Cardiac muscle cell (in vitro differentiated cells and primary cell): ENCODE measurements around the gene FBXL17. TPM values are rescaled to one million over a fixed set of nuclear protein-coding genes. Genes with fewer than 3 reads are reported as not detected.
A peak's percentile ranks its signal among the peaks of the same experiment; 100 is the strongest.

Source experiments
- DNase-seq, 2 donors: peaks; one replicate each; pipeline versions ENCODE4 v3.0.0 to v3.0.0-alpha.2; 2010 to 2017; ENCODE audit warnings: low read depth in 1 of 2, low spot score in 1 of 2
- H3K27ac ChIP-seq: fragments of 200-600 bp; sonication (generic); 2 replicates; pipeline ENCODE4 v1.5.1; 2016
- H3K27me3 ChIP-seq: fragments of 200-600 bp; sonication (generic); 2 replicates; pipeline ENCODE4 v1.6.0; 2016; ENCODE audit warnings: control low read depth
- H3K36me3 ChIP-seq: fragments of 200-600 bp; sonication (generic); 2 replicates; pipeline ENCODE4 v1.5.1; 2016; ENCODE audit warnings: control low read depth
- H3K4me1 ChIP-seq: fragments of 200-600 bp; sonication (generic); 2 replicates; pipeline ENCODE4 v1.8.1; 2017; ENCODE audit warnings: low read depth, mild to moderate bottlenecking, mixed run types
- H3K4me3 ChIP-seq: fragments of 200-600 bp; sonication (generic); 2 replicates; pipeline ENCODE4 v1.5.1; 2016; ENCODE audit warnings: mild to moderate bottlenecking
- H3K9me3 ChIP-seq: fragments of 200-600 bp; sonication (generic); 2 replicates; pipeline ENCODE4 v1.5.1; 2017; ENCODE audit warnings: low read depth, mild to moderate bottlenecking, control low read depth
- CTCF ChIP-seq: IDR thresholded peaks from 2 replicates; pipeline ENCODE4 v1.5.1; 2012; ENCODE audit warnings: low read depth, mild to moderate bottlenecking, low read length
- polyA plus RNA-seq: library from polyadenylated mRNA; unstranded; fragments of >200 nt; fragmentation: Nextera tagmentation; extraction: Ambion mirVana; gene quantifications from 2 replicates; pipeline ENCODE4 v1.2.1, GENCODE V29; 2016
- total RNA-seq: library from RNA; depleted of rRNA; stranded (reverse); fragments of >200 nt; gene quantifications from 2 replicates; pipeline ENCODE4 v1.2.3, GENCODE V29; 2016

Gene FBXL17
- total and polyA plus RNA-seq, 2 experiments from 2014 or later: 18.3 to 22.9 TPM

- Histone ChIP-seq H3K4me3 (peak overlapping the region; percentile 58), H3K4me1 (peaks cover 8% of the 10 kb centered on the region), H3K27me3 (no peaks in the 10 kb centered on the region), H3K9me3 (no peaks in the 10 kb centered on the region), H3K27ac (peak overlapping the region; percentile 93), H3K36me3 (no peaks in the 10 kb centered on the region)
- no peak for TF ChIP-seq CTCF
- DNase-seq: peak; percentile 49 to 81
These were observed 1.2 kb downstream of the FBXL17 start for GRCh38 chr5:108380531-108381349.

GRCh38 chr5:108379722-108380530, 2.0 kb downstream of the FBXL17 start:
- Histone ChIP-seq H3K27ac (peak overlapping the region; percentile 93), H3K4me3 (peak overlapping the region; percentile 58), H3K4me1 (peaks cover 8% of the 10 kb centered on the region), H3K9me3 (no peaks in the 10 kb centered on the region), H3K27me3 (no peaks in the 10 kb centered on the region), H3K36me3 (no peaks in the 10 kb centered on the region)
- TF ChIP-seq CTCF: no peak
- peak in 1 of 2 donors; percentile 40 for DNase-seq

- Histone ChIP-seq H3K36me3 (no peaks in the 10 kb centered on the region), H3K4me3 (no peak overlapping the region), H3K9me3 (peaks cover 4% of the 10 kb centered on the region), H3K27ac (no peak overlapping the region), H3K27me3 (no peaks in the 10 kb centered on the region), H3K4me1 (peaks cover 8% of the 10 kb centered on the region)
- DNase-seq: no peak
- no peak for TF ChIP-seq CTCF
These were observed 6.1 kb downstream of the FBXL17 start for GRCh38 chr5:108375768-108376167.

- Histone ChIP-seq H3K4me3 (no peak overlapping the region), H3K36me3 (no peaks in the 10 kb centered on the region), H3K4me1 (no peaks in the 10 kb centered on the region), H3K27me3 (no peaks in the 10 kb centered on the region), H3K9me3 (peaks cover 4% of the 10 kb centered on the region), H3K27ac (no peak overlapping the region)
- DNase-seq: no peak
- no peak for TF ChIP-seq CTCF
These were observed 8.5 kb downstream of the FBXL17 start for GRCh38 chr5:108373426-108373825.

- Histone ChIP-seq H3K4me3 (no peak overlapping the region), H3K27me3 (no peaks in the 10 kb centered on the region), H3K36me3 (no peaks in the 10 kb centered on the region), H3K4me1 (no peaks in the 10 kb centered on the region), H3K9me3 (peaks cover 4% of the 10 kb centered on the region), H3K27ac (no peak overlapping the region)
- no peak for TF ChIP-seq CTCF
- DNase-seq: no peak
These were observed 9.5 kb downstream of the FBXL17 start for GRCh38 chr5:108372369-108372768.
